GM18873 (cell line): ENCODE data around the gene PTPN1.
"Not testable (repeated sequence)": the region's sequence is repeated elsewhere in the genome, so short reads cannot be mapped to it uniquely, and the experiment has no call there.

Source experiments
- ATAC-seq: cut with Tn5 transposase; IDR thresholded peaks from one replicate; pipeline ENCODE4 v1.9.1; 2021; ENCODE audit warnings: mild to moderate bottlenecking, moderate library complexity, moderate number of reproducible peaks; ENCODE audit not compliant: unreplicated experiment, low FRiP score

Gene PTPN1

GRCh38 chr20:50527068-50527605 lies 17.0 kb downstream of the PTPN1 start:
- ATAC-seq: no peak

DNA sequence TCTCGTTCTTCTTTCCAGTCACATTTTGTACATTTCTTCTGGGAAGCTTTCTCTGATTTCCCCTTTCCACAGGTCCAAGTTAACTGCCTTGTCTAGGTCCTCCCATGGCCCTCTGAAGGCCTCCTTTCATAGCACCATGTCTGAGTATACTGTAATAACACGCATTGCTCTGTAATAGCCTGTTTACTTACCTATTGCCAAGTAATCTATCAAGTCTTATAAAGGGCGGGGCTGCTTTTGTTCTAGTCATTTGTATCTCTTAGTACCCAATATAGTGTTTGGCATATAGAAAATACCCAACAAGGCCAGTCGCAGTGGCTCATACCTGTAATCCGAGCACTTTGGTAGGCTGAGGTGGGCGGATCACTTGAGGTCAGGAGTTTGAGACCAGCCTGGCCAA lies 17.9 kb downstream of the PTPN1 start:
- ATAC-seq: no peak

GRCh38 chr20:50528804-50529351 lies 18.7 kb downstream of the PTPN1 start:
- no peak for ATAC-seq

DNA sequence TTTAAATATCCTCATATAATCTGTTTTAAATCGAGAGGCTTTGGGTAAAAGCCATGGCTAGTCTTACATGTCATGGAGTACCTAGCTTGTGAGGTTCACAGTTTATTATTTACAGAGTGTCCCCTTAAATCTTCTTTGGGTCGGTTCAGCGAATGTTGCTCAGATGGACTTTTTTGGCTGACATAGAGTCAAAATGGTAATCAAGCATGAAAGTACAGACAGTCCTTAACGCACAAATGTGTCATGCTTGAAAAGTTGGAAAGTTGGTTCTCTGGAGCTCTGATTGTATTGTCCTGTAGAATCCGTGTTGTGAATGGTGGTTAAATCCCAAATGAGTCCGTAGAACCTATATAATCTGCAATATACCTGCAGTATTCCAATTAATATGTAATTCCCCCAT lies 22.0 kb downstream of the PTPN1 start:
- ATAC-seq: no peak

- no peak for ATAC-seq
Observed at GRCh38 chr20:50533061-50533460, 22.9 kb downstream of the PTPN1 start.

- ATAC-seq: no peak
Observed at GRCh38 chr20:50533464-50533863, 23.3 kb downstream of the PTPN1 start.

GRCh38 chr20:50534567-50534966 lies 24.4 kb downstream of the PTPN1 start:
- ATAC-seq: no peak

DNA sequence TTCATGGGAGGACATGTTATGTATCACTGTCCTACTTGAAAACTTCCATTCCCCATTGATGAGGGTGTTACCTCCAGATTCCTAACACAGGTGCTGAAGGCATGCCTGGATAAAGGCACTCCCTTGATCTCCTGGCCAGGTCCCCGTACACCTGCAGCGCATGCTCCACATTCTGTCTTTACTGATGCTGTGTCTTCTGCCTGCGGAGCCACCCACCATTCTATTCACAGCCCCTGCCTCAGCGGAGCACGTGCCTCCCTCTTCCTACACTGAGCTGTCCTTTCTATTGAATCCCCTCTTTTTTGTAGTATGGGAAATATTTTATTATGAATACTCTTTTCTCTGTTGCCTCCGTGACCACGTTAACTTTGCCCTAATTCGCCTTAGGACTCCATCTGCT lies 25.0 kb downstream of the PTPN1 start:
- no peak for ATAC-seq

- no peak for ATAC-seq
Observed at GRCh38 chr20:50536333-50536732, 26.1 kb downstream of the PTPN1 start.

DNA sequence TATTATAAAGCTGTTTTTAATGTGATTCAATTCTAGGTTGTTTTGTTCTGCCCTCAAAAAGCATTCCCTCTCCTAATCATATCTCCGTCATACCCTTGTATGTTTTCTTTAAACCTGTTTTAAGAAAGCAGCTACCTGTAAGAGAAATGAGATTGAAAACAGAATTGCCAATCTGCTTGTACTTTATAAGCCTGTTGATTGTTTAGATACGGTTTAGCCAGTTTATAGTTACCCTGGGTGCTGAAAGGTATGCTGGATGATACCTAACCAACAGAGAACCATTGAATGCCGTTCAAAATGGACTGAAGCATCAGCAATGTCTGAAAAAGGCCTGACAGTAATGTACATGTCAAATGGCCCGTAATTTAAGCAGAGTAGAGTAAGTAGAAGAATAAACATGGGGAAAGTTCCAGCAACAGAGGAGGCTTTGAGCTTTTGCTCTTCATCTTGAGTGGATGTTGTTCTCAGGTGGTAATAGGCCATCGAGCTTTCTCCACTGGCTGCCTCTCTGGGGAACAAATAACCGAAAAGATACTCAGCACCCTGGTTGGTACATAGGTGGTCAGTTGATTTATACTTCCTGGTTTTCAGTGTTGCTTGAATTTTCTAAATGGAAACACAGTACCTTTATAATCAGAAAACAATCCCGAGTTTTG lies 27.5 kb downstream of the PTPN1 start:
- no peak for ATAC-seq

- no peak for ATAC-seq
Observed at GRCh38 chr20:50538276-50538675, 28.1 kb downstream of the PTPN1 start.

DNA sequence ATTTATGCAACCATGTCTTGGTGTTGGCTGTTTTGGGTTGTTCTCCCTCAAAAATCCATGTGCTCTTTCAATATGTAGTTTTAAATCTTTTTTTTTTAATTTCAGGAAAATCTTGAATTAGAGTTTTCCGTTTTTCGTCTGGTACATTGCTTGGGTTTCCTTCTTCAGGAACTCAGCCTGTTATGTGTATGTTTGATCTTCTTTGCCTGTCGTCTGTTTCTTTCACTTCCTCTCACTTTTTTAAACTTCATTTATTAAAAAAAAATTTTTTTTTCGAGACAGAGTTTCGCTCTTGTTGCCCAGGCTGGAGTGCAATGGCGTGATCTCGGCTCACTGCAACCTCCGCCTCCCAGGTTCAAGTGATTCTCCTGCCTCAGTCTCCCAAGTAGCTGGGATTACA lies 29.6 kb downstream of the PTPN1 start:
- ATAC-seq: not testable (repeated sequence)

DNA sequence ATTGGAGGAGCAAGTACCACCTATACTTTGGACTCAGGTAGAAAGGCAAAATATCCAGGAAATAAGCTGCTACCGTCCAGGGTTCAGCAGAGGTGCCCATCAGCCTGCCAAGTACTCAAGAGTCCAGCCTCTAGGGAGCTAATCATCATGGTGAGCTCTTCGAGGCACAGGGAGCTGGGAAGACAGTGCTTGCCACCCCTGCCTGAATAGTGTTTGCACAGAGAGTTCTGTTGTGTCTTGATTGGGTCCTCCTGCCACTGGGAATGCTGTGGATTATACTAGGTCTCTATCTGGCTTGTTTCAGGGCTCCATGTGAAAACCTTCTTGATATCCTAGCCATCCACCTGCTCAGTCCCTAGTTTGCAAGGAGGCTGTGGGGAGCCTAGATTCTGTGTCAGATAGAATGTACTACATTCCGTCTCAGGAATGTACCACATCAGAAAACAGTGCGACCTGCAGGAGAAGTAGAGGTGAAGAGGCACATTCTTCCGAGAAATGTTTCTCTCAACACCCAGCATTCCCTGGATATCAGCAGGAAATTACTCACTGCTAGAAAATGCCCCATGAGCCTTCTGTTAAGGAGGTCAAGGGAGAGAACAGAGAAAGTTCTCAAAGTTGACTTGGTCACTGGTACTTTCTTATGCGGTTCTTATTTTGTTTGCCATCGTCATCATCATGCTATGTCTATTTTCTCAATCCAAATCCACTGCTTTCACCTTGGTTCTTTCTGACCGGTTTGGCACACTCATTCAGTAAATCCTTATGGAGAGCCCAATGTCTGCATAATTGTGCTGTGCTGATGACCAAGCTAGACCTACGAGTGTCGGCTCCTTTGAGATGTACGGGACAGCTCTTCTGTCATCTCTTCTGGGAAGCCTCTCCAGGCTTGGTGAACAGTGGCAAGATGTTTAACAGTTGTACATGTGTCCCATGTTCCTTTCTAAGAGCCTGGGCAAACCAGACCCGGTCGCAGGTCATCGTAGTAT lies 30.7 kb downstream of the PTPN1 start:
- no peak for ATAC-seq

DNA sequence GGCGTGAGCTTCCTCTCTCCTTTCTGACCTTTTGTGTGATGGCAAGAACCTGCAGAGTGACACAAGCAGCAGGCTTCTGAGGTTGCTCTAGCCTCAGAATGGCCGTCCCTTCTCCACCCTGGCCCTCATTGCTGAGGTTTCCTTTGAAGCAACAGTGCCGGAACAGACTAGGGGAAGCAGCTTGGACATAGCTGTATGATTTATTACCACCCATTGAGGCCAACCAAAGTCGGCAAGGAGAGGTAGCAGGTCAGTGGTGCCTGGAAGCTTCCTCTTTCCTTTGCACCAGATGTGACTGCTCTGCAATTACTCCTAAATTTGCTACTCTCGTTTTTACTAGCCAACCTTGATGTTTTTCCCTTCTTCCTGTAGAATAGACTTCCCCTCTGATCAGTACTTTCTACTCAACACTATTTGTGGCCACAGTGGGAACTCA lies 31.4 kb downstream of the PTPN1 start:
- ATAC-seq: no peak

GRCh38 chr20:50543326-50543725 lies 33.1 kb downstream of the PTPN1 start:
- no peak for ATAC-seq

GRCh38 chr20:50545126-50545525 lies 34.9 kb downstream of the PTPN1 start:
- ATAC-seq: no peak

DNA sequence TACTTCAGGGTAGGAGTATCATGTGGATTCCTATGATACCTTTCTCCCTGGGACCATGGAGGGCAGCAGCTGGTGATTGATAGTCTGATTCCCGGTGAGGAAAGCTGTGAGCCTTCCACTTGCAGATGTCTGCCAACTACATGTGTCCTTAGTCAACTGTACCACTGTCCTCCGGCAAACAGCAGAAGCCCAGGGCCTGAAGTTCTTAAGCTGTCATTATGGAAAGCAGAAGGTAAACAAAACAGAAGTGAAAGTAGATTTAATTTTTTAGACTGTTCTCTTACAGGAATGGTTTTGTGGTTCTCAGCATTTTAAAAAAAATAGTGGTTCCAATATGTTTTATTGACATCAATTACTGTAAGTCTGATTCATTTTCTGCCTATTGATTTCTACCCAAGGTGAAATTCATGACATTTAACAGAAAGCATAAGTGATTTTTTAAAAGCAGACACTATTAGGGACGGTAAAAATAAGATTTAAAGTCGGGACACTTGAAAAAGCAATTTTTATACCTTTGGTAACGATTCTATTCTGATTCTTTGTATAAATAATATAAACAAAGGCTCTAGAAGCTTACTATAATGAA lies 36.6 kb downstream of the PTPN1 start:
- no peak for ATAC-seq

DNA sequence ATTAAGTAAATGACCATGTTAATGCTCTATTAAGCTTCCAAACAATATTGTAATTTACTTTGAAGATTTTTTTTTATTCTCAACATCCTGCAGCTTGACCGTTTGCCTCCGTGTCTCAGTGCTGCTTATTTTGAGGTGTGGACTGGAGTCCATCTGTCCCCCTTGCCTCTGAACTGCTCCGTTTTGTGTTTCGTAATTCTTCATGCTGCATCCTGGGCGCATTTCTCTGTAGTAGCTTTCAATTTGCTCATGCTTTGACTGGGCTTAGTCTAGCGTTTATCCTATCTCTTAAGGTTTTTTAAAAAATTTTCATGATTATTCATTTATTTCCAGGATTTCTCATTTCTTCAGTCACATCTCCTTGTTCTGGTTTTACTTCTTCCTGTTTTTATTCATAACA lies 37.8 kb downstream of the PTPN1 start:
- no peak for ATAC-seq

DNA sequence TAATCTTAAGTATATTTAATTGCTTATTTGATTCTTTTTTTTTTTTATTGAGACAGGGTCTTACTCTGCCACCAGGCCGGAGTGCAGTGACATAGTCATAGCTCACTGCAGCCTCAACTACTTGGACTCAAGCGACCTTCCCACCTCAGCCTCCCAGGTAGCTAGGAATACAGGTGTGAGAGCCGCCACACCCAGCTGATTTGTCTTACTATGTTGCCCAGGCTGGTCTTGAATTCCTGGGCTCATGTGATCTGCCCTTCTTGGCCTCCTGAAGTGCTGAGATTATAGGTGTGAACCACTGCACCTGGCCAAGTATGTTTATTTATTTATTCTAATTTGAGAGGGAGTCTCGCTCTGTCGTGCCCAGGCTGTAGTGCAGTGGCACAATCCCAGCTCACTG lies 38.2 kb downstream of the PTPN1 start:
- ATAC-seq: no peak

- ATAC-seq: no peak
Observed at GRCh38 chr20:50550531-50550930, 40.3 kb downstream of the PTPN1 start.

- no peak for ATAC-seq
Observed at GRCh38 chr20:50551288-50551687, 41.1 kb downstream of the PTPN1 start.
